AG04450 (cell line): ENCODE data around the gene NLRP6. TPM values are rescaled to one million over a fixed set of nuclear protein-coding genes. Genes with fewer than 3 reads are reported as not detected.
"Not testable (repeated sequence)": the region's sequence is repeated elsewhere in the genome, so short reads cannot be mapped to it uniquely, and the experiment has no call there.

Experiments
- CTCF ChIA-PET: fragments of 300-600, 350-600 bp; formaldehyde crosslinking; extraction: SDS; loops from one replicate; lab custom pipeline; 2022; ENCODE audit warnings: antibody characterized with exemption, inconsistent platforms; lab: Charles Lee
- POLR2A ChIA-PET: fragments of 350-600 bp; formaldehyde crosslinking; extraction: SDS; loops from one replicate; lab custom pipeline; 2021; ENCODE audit warnings: antibody characterized with exemption, inconsistent platforms; lab: Yijun Ruan, JAX
- DNase-seq: peaks from one replicate; pipeline ENCODE4 v3.0.0-alpha.2; 2011; ENCODE audit warnings: low read depth, low spot score
- H3K27ac ChIP-seq: one replicate; pipeline ENCODE4 v1.5.1; 2012; ENCODE audit warnings: low read depth, low read length, control low read depth
- H3K27me3 ChIP-seq: one replicate; pipeline ENCODE4 v1.6.0; 2012; ENCODE audit warnings: low read length; ENCODE audit not compliant: control insufficient read depth, insufficient read depth
- H3K4me3 ChIP-seq: 2 replicates; pipeline ENCODE4 v1.5.1; 2011; ENCODE audit warnings: mild to moderate bottlenecking, low read depth, low read length, control low read depth
- H3K9me3 ChIP-seq: 2 replicates; pipeline ENCODE4 v1.5.1; 2012; ENCODE audit warnings: low read length; ENCODE audit not compliant: control insufficient read depth, insufficient read depth
- CTCF ChIP-seq: IDR thresholded peaks from 2 replicates; pipeline ENCODE4 v1.5.1; 2011; ENCODE audit warnings: low read depth, low read length, control low read depth, inconsistent platforms
- polyA plus RNA-seq: library from polyadenylated mRNA; depleted of rRNA; stranded (reverse); fragments of >200 nt; gene quantifications from 2 replicates; pipeline ENCODE4 v1.2.3, GENCODE V29; 2011

Gene NLRP6
- polyA plus RNA-seq, 1 experiment: not detected

GRCh38 chr11:305844-306211 is 27.6 kb downstream of the NLRP6 start:
- DNase-seq: no peak
- Histone ChIP-seq H3K4me3 (no peak overlapping the region), H3K27me3 (no peaks in the 10 kb centered on the region), H3K27ac (no peak overlapping the region), H3K9me3 (peaks cover 6% of the 10 kb centered on the region; the same call in 1 of the 2 replicates)
- CTCF ChIA-PET: interaction anchor here (0.6 to 2.5 kb wide), 11 partner anchors 10 to 213 kb away, joined by 3 to 8 read pairs (median 4); no protein-coding TSS in a partner anchor
- no peak for TF ChIP-seq CTCF
- POLR2A ChIA-PET: no interaction called here

GRCh38 chr11:306645-307371 is 28.6 kb downstream of the NLRP6 start:
- ChIA-PET CTCF (interaction anchor here (1.5 to 2.5 kb wide), 3 partner anchors 10 to 141 kb away, joined by 6 to 8 read pairs (median 8); no protein-coding TSS in a partner anchor), POLR2A (interaction anchor here (1.1 kb wide), 1 partner anchor 99 kb away, joined by 4 read pairs; no protein-coding TSS in a partner anchor)
- Histone ChIP-seq H3K27me3 (no peaks in the 10 kb centered on the region), H3K9me3 (peaks cover 6% of the 10 kb centered on the region; the same call in 1 of the 2 replicates), H3K4me3 (no peak overlapping the region), H3K27ac (no peak overlapping the region)
- no peak for DNase-seq
- TF ChIP-seq CTCF: no peak

- peak within 1 kb of the TSS; percentile 72 for H3K4me3 ChIP-seq
- POLR2A ChIA-PET: interaction anchor here (0.8 to 1.1 kb wide), 2 partner anchors 48 to 100 kb away, joined by 4 to 5 read pairs; no protein-coding TSS in a partner anchor
- H3K27ac ChIP-seq: peak within 1 kb of the TSS; percentile 90
- H3K27me3 ChIP-seq, CTCF ChIA-PET, H3K9me3 ChIP-seq: not testable (repeated sequence)
- peak; percentile 54 for DNase-seq
- TF ChIP-seq CTCF: peak; percentile 9; the same call in 1 of the 2 replicates
Observed at GRCh38 chr11:307766-308708, 29.8 kb downstream of the NLRP6 start, which contains the start of gene IFITM2. IFITM2 (plus strand) TSS chr11:307816; CDS start chr11:308193, 377 bp downstream.

- H3K9me3 ChIP-seq, H3K27me3 ChIP-seq, DNase-seq, CTCF ChIA-PET, POLR2A ChIA-PET: not testable (repeated sequence)
- H3K27ac ChIP-seq: peak overlapping the region; percentile 39
- H3K4me3 ChIP-seq: peak overlapping the region; percentile 62
Observed at GRCh38 chr11:308740-309665, 30.8 kb downstream of the NLRP6 start.

- CTCF ChIA-PET, POLR2A ChIA-PET: not testable (repeated sequence)
- peak overlapping the region; percentile 39 for H3K27ac ChIP-seq
Observed at GRCh38 chr11:309979-310572, 31.9 kb downstream of the NLRP6 start.

GRCh38 chr11:311013-311748 is 33.0 kb downstream of the NLRP6 start:
- H3K4me3 ChIP-seq: peak overlapping the region; percentile 49
- DNase-seq, POLR2A ChIA-PET, H3K9me3 ChIP-seq, H3K27me3 ChIP-seq, H3K27ac ChIP-seq, CTCF ChIA-PET: not testable (repeated sequence)

More at GRCh38 chr11:309979-310572, 31.9 kb downstream of the NLRP6 start:
- H3K9me3 ChIP-seq, DNase-seq, H3K27me3 ChIP-seq: not testable (repeated sequence)
- H3K4me3 ChIP-seq: peak overlapping the region; percentile 62
